HCT116 (cell line): Measurements from ENCODE around the gene LCNL1. TPM values are rescaled to one million over a fixed set of nuclear protein-coding genes. Genes with fewer than 3 reads are reported as not detected.

Experiments
- ATAC-seq: fragments of 200-7000 bp; cut with Tn5 transposase; 2 replicates; pipeline ENCODE4 v1.9.1; 2020; ENCODE audit warnings: mild to moderate bottlenecking, moderate library complexity
- BruUV-seq: library from RNA; stranded (reverse); fragments of 400-500 nt; replicated peaks from 2 replicates; lab custom pipeline; 2021; lab: Mats Ljungman, UMichigan
- CTCF ChIA-PET: fragments of 300-600 bp; sonication (Branson Sonifier 250); formaldehyde crosslinking; loops from one replicate; lab custom pipeline; 2021; ENCODE audit warnings: antibody characterized with exemption; lab: Charles Lee
- POLR2A ChIA-PET: fragments of 300-600, 350-600 bp; sonication (Branson Sonifier 250); formaldehyde crosslinking; loops from one replicate; lab custom pipeline; 2021; ENCODE audit warnings: antibody characterized with exemption; lab: Charles Lee
- RAD21 ChIA-PET, 2 experiments: fragments of 300-600 bp; sonication (Branson Sonifier 250); formaldehyde crosslinking; loops; one replicate each; lab custom pipeline; 2023; ENCODE audit warnings: low total read pairs in 2 of 2; ENCODE audit not compliant: uncharacterized antibody in 2 of 2, unreplicated experiment in 2 of 2, low non-redundant PET in 1 of 2; lab: Charles Lee
- DNase-seq: peaks from one replicate; pipeline ENCODE4 v3.0.0-alpha.2; 2010; ENCODE audit warnings: low read depth, low spot score
- H2AFZ ChIP-seq: fragments of 200-600 bp; shearing (Covaris generic), sonication (generic); 2 replicates; pipeline ENCODE4 v1.6.1; 2017; ENCODE audit warnings: low read depth, mixed run types, mixed read lengths, antibody characterized with exemption, low read length; ENCODE audit not compliant: poor library complexity, severe bottlenecking
- H3K27ac ChIP-seq: 2 replicates; pipeline ENCODE4 v1.5.1; 2012; ENCODE audit warnings: low read depth, low read length
- H3K27me3 ChIP-seq: fragments of 200-600 bp; sonication (generic); 2 replicates; pipeline ENCODE4 v1.6.1; 2016; ENCODE audit warnings: mixed run types, low read length, mixed read lengths; ENCODE audit not compliant: insufficient read depth
- H3K36me3 ChIP-seq, 2 experiments: fragments of 200-500 bp in 1 of 2; fragments of 200-600 bp in 1 of 2; sonication (Bioruptor generic) in 1 of 2; sonication (generic) in 1 of 2; 2 replicates each; pipeline versions ENCODE4 v1.5.1 to v1.6.1; 2014 to 2016; ENCODE audit warnings: low read length in 2 of 2, inconsistent platforms in 1 of 2, mixed read lengths in 1 of 2, mixed run types in 1 of 2; ENCODE audit not compliant: insufficient read depth in 2 of 2, control insufficient read depth in 1 of 2
- H3K4me1 ChIP-seq, 2 experiments: fragments of 200-600 bp in 1 of 2; sonication (generic) in 1 of 2; 2 replicates each; pipeline versions ENCODE4 v1.5.1 to v1.6.1; 2012 to 2017; ENCODE audit warnings: low read length in 2 of 2, inconsistent platforms in 1 of 2, mild to moderate bottlenecking in 1 of 2, mixed read lengths in 1 of 2, mixed run types in 1 of 2, moderate library complexity in 1 of 2; ENCODE audit not compliant: insufficient read depth in 2 of 2, control insufficient read depth in 1 of 2
- H3K4me2 ChIP-seq: fragments of 200-600 bp; sonication (generic); 2 replicates; pipeline ENCODE4 v1.6.1; 2017; ENCODE audit warnings: mixed run types, low read length, mixed read lengths
- H3K4me3 ChIP-seq, 2 experiments: fragments of 200-600 bp in 1 of 2; sonication (generic) in 1 of 2; replicated peaks in 1 of 2; 2 replicates each; pipeline ENCODE4 v1.5.1; 2011 to 2016; ENCODE audit warnings: low read length in 2 of 2, control low read depth in 1 of 2, low read depth in 1 of 2, mild to moderate bottlenecking in 1 of 2, mixed read lengths in 1 of 2, mixed run types in 1 of 2
- H3K79me2 ChIP-seq: fragments of 200-600 bp; sonication (generic); 2 replicates; pipeline ENCODE4 v1.6.1; 2017; ENCODE audit warnings: mild to moderate bottlenecking, mixed run types, low read length, moderate library complexity, mixed read lengths; ENCODE audit not compliant: insufficient read depth
- H3K9ac ChIP-seq: fragments of 200-600 bp; sonication (generic); 2 replicates; pipeline ENCODE4 v1.6.1; 2016; ENCODE audit warnings: low read length, mixed read lengths
- H3K9me2 ChIP-seq: fragments of 200-600 bp; sonication (generic), shearing (Covaris generic); 2 replicates; pipeline ENCODE4 v1.6.1; 2017; ENCODE audit warnings: mixed run types, mild to moderate bottlenecking, moderate library complexity; ENCODE audit not compliant: insufficient read depth
- H3K9me3 ChIP-seq, 2 experiments: fragments of 200-500 bp in 1 of 2; fragments of 200-600 bp in 1 of 2; sonication (Bioruptor generic) in 1 of 2; sonication (generic) in 1 of 2; 2 replicates each; pipeline ENCODE4 v1.6.1; 2014 to 2017; ENCODE audit warnings: low read length in 2 of 2, mixed read lengths in 2 of 2, inconsistent platforms in 1 of 2, low read depth in 1 of 2, mild to moderate bottlenecking in 1 of 2, mixed run types in 1 of 2, moderate library complexity in 1 of 2; ENCODE audit not compliant: control insufficient read depth in 1 of 2, insufficient read depth in 1 of 2
- H4K20me1 ChIP-seq: fragments of 200-600 bp; sonication (generic), shearing (Covaris generic); 2 replicates; pipeline ENCODE4 v1.6.1; 2017; ENCODE audit warnings: mixed run types, mild to moderate bottlenecking, moderate library complexity; ENCODE audit not compliant: insufficient read depth
- CBX3 ChIP-seq: IDR thresholded peaks from 2 replicates; pipeline ENCODE4 v1.6.1; 2012; ENCODE audit warnings: low read depth
- ELF1 ChIP-seq: IDR thresholded peaks from 2 replicates; pipeline ENCODE4 v1.6.1; 2012; ENCODE audit warnings: low read depth, borderline replicate concordance
- EZH2 ChIP-seq: fragments of 200-600 bp; sonication (generic); IDR thresholded peaks from 2 replicates; pipeline ENCODE4 v1.6.1; 2017; ENCODE audit warnings: antibody characterized with exemption, mixed run types
- EZH2phosphoT487 ChIP-seq: fragments of 200-600 bp; IDR thresholded peaks from 2 replicates; pipeline ENCODE4 v1.6.1; 2018; ENCODE audit warnings: antibody characterized with exemption, borderline replicate concordance
- FOSL1 ChIP-seq: IDR thresholded peaks from 2 replicates; pipeline ENCODE4 v1.6.1; 2012; ENCODE audit warnings: low read depth
- MAX ChIP-seq: IDR thresholded peaks from 2 replicates; pipeline ENCODE4 v1.6.1; 2012
- POLR2A ChIP-seq: IDR thresholded peaks from 2 replicates; pipeline ENCODE4 v1.7.0; 2011; ENCODE audit warnings: borderline replicate concordance; ENCODE audit not compliant: insufficient read depth, insufficient read length; ENCODE audit errors: extremely low read depth
- RAD21 ChIP-seq: IDR thresholded peaks from 2 replicates; pipeline ENCODE4 v1.6.1; 2012; ENCODE audit warnings: low read depth, mild to moderate bottlenecking
- SIN3A ChIP-seq: IDR thresholded peaks from 2 replicates; pipeline ENCODE4 v1.6.1; 2012; ENCODE audit warnings: low read depth
- SP1 ChIP-seq: IDR thresholded peaks from 2 replicates; pipeline ENCODE4 v1.6.1; 2012; ENCODE audit warnings: low read depth
- TCF7L2 ChIP-seq: IDR thresholded peaks from 2 replicates; pipeline ENCODE4 v1.7.0; 2011; ENCODE audit warnings: borderline replicate concordance, inconsistent platforms; ENCODE audit not compliant: insufficient read depth, insufficient read length; ENCODE audit errors: extremely low read depth
- ZBTB33 ChIP-seq: IDR thresholded peaks from 2 replicates; pipeline ENCODE4 v1.6.1; 2011; ENCODE audit warnings: mild to moderate bottlenecking, low read length, moderate library complexity; ENCODE audit not compliant: insufficient replicate concordance; ENCODE audit errors: extremely low read depth
- ZFX ChIP-seq: fragments of 450-650 bp; IDR thresholded peaks from 2 replicates; pipeline ENCODE4 v1.6.1; 2017
- intact Hi-C: fragments of 100-400 bp; cut with micrococcal nuclease; formaldehyde crosslinking; loops from 2 replicates; pipeline ENCODE4 v1.10.0; 2022
- total RNA-seq: library from RNA; stranded (reverse); gene quantifications from one replicate; pipeline ENCODE4 v1.2.1, GENCODE V29; 2021; ENCODE audit not compliant: unreplicated experiment

Gene LCNL1
- total RNA-seq, 1 experiment from 2014 or later = 0.44 TPM

GRCh38 chr9:136942112-136942880, 40.5 kb upstream of the LCNL1 start:
- H3K9ac ChIP-seq = no peak overlapping the region
- TF ChIP-seq POLR2A = no peak
- TF ChIP-seq ELF1 = no peak
- TF ChIP-seq ZFX = no peak
- no peak for TF ChIP-seq CBX3
- no peak for TF ChIP-seq SIN3A
- no peak for TF ChIP-seq EZH2
- no peak for TF ChIP-seq EZH2phosphoT487
- no peak for TF ChIP-seq TCF7L2
- TF ChIP-seq MAX = no peak
- TF ChIP-seq FOSL1 = no peak
- TF ChIP-seq SP1 = no peak
- no peak for TF ChIP-seq RAD21
- TF ChIP-seq ZBTB33 = no peak
- TF ChIP-seq, all 23 proteins: peak for 0

More at GRCh38 chr9:136942112-136942880, 40.5 kb upstream of the LCNL1 start:
- Histone ChIP-seq H3K36me3 (peaks cover 12 to 15% of the 10 kb centered on the region in 2 experiments; a peak in 3 of 4 replicates), H3K4me1 (peaks cover 9 to 19% of the 10 kb centered on the region in 2 experiments; a peak in 3 of 4 replicates), H3K9me3 (no peaks in the 10 kb centered on the region), H3K27ac (peak overlapping the region; percentile 97; the same call in 1 of the 2 replicates), H3K79me2 (peaks cover 20% of the 10 kb centered on the region), H4K20me1 (no peaks in the 10 kb centered on the region), H3K27me3 (no peaks in the 10 kb centered on the region), H3K9me2 (no peaks in the 10 kb centered on the region), H3K4me3 (no peak overlapping the region), H3K4me2 (peak overlapping the region; percentile 89; the same call in 1 of the 2 replicates), H2AFZ (no peak overlapping the region)
- CTCF ChIA-PET = no interaction called here
- intact Hi-C loops = loop anchor here (5.0 to 10.0 kb wide), 2 partner anchors 97 to 155 kb away; partner anchors contain the start of genes AJM1 and PHPT1
- POLR2A ChIA-PET = no interaction called here
- no peak for DNase-seq
- RAD21 ChIA-PET = no interaction called here
- ATAC-seq = no peak
- TSS peak; percentile 36 for BruUV-seq
